Stimulated activated CD8-positive, alpha-beta memory T cell treated with anti-CD3 and anti-CD28 coated beads, Interleukin-15, amount 100 ng/mL, for 4 hours (primary cell): ENCODE measurements around the gene B3GLCT.
"Not testable (repeated sequence)": the region's sequence is repeated elsewhere in the genome, so short reads cannot be mapped to it uniquely, and the experiment has no call there.

ENCODE experiments used
- DNase-seq, 2 donors: peaks; one replicate each; pipeline ENCODE4 v3.0.0-alpha.2; 2020; ENCODE audit warnings: low read depth in 2 of 2

Gene B3GLCT

GRCh38 chr13:31278869-31279268 lies 79.1 kb downstream of the B3GLCT start:
- no peak for DNase-seq

GRCh38 chr13:31282741-31283455 lies 83.1 kb downstream of the B3GLCT start:
- DNase-seq = no peak

GRCh38 chr13:31286930-31287329 lies 87.2 kb downstream of the B3GLCT start:
- no peak for DNase-seq

- no peak for DNase-seq
Observed at GRCh38 chr13:31301119-31301518, 101.3 kb downstream of the B3GLCT start.

- no peak for DNase-seq
Observed at GRCh38 chr13:31310356-31310755, 110.6 kb downstream of the B3GLCT start.

- no peak for DNase-seq
Observed at GRCh38 chr13:31310786-31311185, 111.0 kb downstream of the B3GLCT start.

- no peak for DNase-seq
Observed at GRCh38 chr13:31311921-31312320, 112.1 kb downstream of the B3GLCT start.

- DNase-seq = no peak
Observed at GRCh38 chr13:31314961-31315360, 115.2 kb downstream of the B3GLCT start.

GRCh38 chr13:31320946-31321345 lies 121.2 kb downstream of the B3GLCT start:
- DNase-seq = no peak

- DNase-seq = no peak
Observed at GRCh38 chr13:31321457-31321856, 121.7 kb downstream of the B3GLCT start.

GRCh38 chr13:31322026-31322425 lies 122.3 kb downstream of the B3GLCT start:
- no peak for DNase-seq

- DNase-seq = no peak
Observed at GRCh38 chr13:31322702-31323405, 123.1 kb downstream of the B3GLCT start.

GRCh38 chr13:31327182-31327860 lies 127.5 kb downstream of the B3GLCT start:
- DNase-seq = no peak

GRCh38 chr13:31328549-31329235 lies 128.9 kb downstream of the B3GLCT start:
- no peak for DNase-seq

GRCh38 chr13:31330236-31330635 lies 130.5 kb downstream of the B3GLCT start:
- DNase-seq = no peak

GRCh38 chr13:31331068-31331467 lies 131.3 kb downstream of the B3GLCT start:
- DNase-seq = no peak

GRCh38 chr13:31334547-31334946 lies 134.8 kb downstream of the B3GLCT start:
- no peak for DNase-seq

- no peak for DNase-seq
Observed at GRCh38 chr13:31334994-31335557, 135.3 kb downstream of the B3GLCT start.

- DNase-seq = not testable (repeated sequence)
Observed at GRCh38 chr13:31339616-31340015, 139.8 kb downstream of the B3GLCT start.

- DNase-seq = not testable (repeated sequence)
Observed at GRCh38 chr13:31340848-31341247, 141.1 kb downstream of the B3GLCT start.

GRCh38 chr13:31346891-31347290 lies 147.1 kb downstream of the B3GLCT start:
- no peak for DNase-seq

- no peak for DNase-seq
Observed at GRCh38 chr13:31349156-31349555, 149.4 kb downstream of the B3GLCT start.
